Glutamatergic neuron (in vitro differentiated cells): ENCODE data around the gene BAIAP3. TPM values are rescaled to one million over a fixed set of nuclear protein-coding genes. Genes with fewer than 3 reads are reported as not detected.

Experiments used
- DNase-seq: peaks from one replicate; pipeline ENCODE4 v3.0.0; 2022
- H3K27ac Mint-ChIP-seq: one replicate; pipeline ENCODE4 v1.8.0; 2020; ENCODE audit warnings: mild to moderate bottlenecking, mixed read lengths, inconsistent platforms; ENCODE audit not compliant: unreplicated experiment
- H3K27me3 Mint-ChIP-seq: one replicate; pipeline ENCODE4 v1.8.0; 2020; ENCODE audit warnings: mild to moderate bottlenecking, moderate library complexity, mixed read lengths, inconsistent platforms; ENCODE audit not compliant: unreplicated experiment
- H3K36me3 Mint-ChIP-seq: one replicate; pipeline ENCODE4 v1.8.0; 2020; ENCODE audit warnings: mild to moderate bottlenecking, mixed read lengths, inconsistent platforms; ENCODE audit not compliant: unreplicated experiment
- H3K4me1 Mint-ChIP-seq: one replicate; pipeline ENCODE4 v1.8.0; 2020; ENCODE audit warnings: mild to moderate bottlenecking, low read depth, mixed read lengths, inconsistent platforms; ENCODE audit not compliant: unreplicated experiment
- H3K4me3 Mint-ChIP-seq: one replicate; pipeline ENCODE4 v1.8.0; 2020; ENCODE audit warnings: mild to moderate bottlenecking, mixed read lengths, inconsistent platforms; ENCODE audit not compliant: unreplicated experiment
- H3K9me3 Mint-ChIP-seq: one replicate; pipeline ENCODE4 v1.8.0; 2020; ENCODE audit warnings: mild to moderate bottlenecking, moderate library complexity, mixed read lengths, inconsistent platforms; ENCODE audit not compliant: unreplicated experiment
- CTCF ChIP-seq: fragments of 200-600 bp; sonication (generic); IDR thresholded peaks from one replicate; pipeline ENCODE4 v1.5.0; 2021; ENCODE audit not compliant: partially characterized antibody, unreplicated experiment
- total RNA-seq: library from RNA; stranded (reverse); fragmentation: NEBNext Ultra II Directional; extraction: Animal tissue kit (Norgen Biotek cat#: 25700); gene quantifications from one replicate; pipeline ENCODE4 v1.2.1, GENCODE V29; 2021; ENCODE audit not compliant: unreplicated experiment

The BAIAP3 gene
- total RNA-seq, 1 donor from 2014 or later = 26.7 TPM

DNA sequence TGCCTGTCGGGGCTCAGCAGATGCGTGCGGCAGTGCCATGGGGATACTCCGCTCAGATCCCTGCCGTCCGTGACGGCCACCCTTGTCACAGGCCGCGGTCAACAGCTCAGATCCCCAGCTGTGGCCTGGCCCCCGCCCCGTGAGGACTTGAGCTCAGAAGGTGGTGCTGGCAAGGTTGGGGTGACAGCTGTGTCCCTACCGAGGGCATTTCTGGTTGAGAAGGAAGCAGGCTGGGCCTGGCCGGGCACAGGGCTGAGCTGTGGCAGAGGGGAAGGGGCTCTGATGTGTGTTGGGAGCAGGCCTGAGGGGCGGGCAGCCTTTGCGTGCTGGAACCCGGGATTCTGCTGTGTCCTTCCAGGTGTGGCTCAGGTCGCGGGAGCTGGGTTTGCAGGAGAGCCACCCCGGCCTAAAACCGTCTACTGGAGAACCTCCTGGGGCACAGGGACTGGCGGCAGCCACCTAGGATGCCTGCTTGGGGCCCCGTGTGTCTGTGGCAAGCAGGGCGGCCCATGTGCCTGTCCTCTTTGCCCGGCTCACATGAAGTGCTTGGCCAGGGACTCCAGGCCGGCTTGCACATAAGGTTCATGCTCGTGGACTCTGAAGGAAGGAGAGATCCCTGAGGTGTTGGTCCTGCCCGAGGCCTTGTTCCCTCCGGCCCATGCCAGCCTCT, 18.9 kb upstream of the BAIAP3 start:
- H3K27me3 Mint-ChIP-seq = peaks cover 7% of the 10 kb centered on the region
- DNase-seq = no peak
- H3K4me3 Mint-ChIP-seq = no peak overlapping the region
- no peak for TF ChIP-seq CTCF
- peaks cover 12% of the 10 kb centered on the region for H3K4me1 Mint-ChIP-seq
- H3K36me3 Mint-ChIP-seq = no peaks in the 10 kb centered on the region
- peak overlapping the region; percentile 55 for H3K27ac Mint-ChIP-seq
- H3K9me3 Mint-ChIP-seq = peaks cover 12% of the 10 kb centered on the region

DNA sequence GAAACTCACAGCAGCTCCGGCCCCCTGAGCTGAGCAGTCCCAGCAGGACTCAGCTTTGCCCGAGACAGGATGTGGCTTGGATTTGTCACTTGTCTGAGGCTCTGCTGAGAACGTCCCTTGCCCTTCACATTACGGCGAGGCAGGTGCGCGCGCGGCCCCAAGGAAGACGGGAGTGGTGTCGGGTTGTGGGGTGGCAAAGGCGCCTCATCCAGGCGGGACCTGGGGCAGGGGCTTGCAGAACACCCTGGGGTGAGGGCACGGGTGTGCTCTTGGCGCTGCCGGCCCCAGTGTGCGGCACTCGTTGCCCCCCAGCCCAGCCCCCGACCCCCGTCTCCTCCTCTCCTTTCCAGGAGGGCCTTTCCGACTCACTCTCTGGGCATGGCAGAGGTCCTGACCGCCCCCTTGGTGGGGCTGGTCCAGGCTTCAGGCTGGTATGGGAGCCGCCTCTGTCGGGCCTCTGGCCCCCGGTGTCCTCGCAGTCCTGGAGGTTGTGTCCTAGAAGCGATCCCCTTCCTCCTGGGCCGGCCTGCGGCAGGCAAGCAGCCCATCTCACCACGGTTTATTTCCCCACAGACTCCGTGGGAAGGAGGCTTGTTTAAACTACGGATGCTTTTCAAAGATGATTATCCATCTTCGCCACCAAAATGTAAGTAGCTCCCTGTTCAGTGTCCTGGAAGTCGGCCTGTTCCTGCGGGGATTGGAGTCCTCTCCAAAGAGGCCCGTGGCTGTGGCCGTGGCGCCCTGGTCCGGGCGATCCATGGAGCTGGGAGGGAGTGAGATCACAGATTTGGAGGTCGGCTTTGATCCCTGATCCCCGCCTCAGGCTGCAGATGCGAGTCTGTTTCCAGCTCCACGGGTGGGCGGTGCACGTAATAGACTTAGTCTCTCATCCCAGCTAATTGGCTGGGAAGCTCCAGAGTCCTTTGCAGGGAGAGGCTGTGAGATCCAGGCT, 18.1 kb upstream of the BAIAP3 start:
- Mint-ChIP-seq H3K4me1 (peaks cover 10% of the 10 kb centered on the region), H3K9me3 (peaks cover 10% of the 10 kb centered on the region), H3K36me3 (no peaks in the 10 kb centered on the region), H3K4me3 (no peak overlapping the region), H3K27me3 (peaks cover 4% of the 10 kb centered on the region), H3K27ac (no peak overlapping the region)
- no peak for DNase-seq
- TF ChIP-seq CTCF = no peak

DNA sequence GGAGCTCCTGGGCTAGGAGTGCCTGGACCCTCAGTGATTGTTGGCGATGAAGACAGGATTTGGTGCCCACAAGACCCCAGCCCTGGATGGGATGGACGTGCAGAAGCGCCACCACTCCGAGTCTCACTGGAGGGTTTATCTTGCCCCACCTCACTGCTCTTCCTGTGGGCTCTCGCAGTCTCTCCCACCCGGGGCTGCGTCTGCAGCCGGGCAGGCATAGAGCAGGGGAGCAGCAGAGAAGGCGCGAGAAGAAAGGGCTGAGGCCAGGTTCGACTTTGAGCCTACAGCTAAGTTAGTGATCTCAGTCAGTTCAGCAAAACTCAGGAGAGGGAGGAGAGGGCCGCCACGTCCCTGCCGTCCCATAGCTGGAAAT, 17.4 kb upstream of the BAIAP3 start:
- no peak overlapping the region for H3K27ac Mint-ChIP-seq
- TF ChIP-seq CTCF = no peak
- H3K27me3 Mint-ChIP-seq = peaks cover 3% of the 10 kb centered on the region
- peaks cover 9% of the 10 kb centered on the region for H3K4me1 Mint-ChIP-seq
- H3K9me3 Mint-ChIP-seq = peaks cover 6% of the 10 kb centered on the region
- no peak overlapping the region for H3K4me3 Mint-ChIP-seq
- H3K36me3 Mint-ChIP-seq = no peaks in the 10 kb centered on the region
- DNase-seq = no peak

DNA sequence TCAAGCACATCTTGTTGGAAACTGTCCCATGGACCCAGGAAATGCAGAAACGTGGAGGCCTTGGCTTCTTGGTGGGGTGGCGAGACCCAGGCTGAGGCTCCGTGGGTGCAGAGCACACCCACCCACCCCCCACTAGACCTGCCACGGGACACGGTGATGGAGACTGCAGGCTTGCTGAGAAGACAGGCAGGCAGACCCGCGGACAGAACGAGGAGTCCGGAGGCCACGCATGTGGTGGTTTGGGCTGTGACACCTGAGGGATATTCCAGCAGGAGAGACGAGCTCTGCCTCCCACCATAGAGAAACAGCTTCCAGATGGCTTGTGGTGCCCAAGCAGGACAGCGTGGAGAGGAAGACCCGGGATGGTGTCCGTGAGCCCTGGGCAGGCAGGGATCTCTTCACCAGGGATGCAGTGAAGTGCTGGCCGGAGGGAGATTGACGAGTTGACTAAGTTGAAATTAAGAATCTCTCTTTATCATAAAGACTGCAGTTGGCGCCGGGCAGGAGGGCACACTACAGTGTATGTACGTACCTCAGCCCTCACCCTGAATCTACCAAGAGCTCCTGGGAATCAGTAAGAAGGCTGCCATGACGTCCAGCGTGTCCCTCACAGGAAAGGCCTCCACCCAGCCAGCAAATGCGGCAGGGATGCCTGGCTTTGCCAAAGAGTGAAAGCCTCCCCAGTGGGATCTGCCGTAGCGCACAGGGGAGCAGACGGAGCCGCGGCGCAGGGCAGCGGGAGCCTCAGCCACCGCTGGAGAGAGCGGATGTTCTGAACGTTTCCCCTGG, 15.8 kb upstream of the BAIAP3 start:
- Mint-ChIP-seq H3K9me3 (peaks cover 6% of the 10 kb centered on the region), H3K4me1 (peaks cover 5% of the 10 kb centered on the region), H3K27me3 (peaks cover 2% of the 10 kb centered on the region), H3K36me3 (no peaks in the 10 kb centered on the region), H3K27ac (no peak overlapping the region), H3K4me3 (no peak overlapping the region)
- no peak for DNase-seq
- TF ChIP-seq CTCF = no peak
